Measurements from ENCODE around the gene OR2T6. TPM values are rescaled to one million over a fixed set of nuclear protein-coding genes. Genes with fewer than 3 reads are reported as not detected.

OR2T6 gene
- total RNA-seq, 1 donor from 2014 or later, result not detected

- Histone ChIP-seq H3K36me3 (ENCODE audit: control insufficient read depth, insufficient read depth, low read length) (no peaks in the 10 kb centered on the region), H3K4me3 (ENCODE audit: low read depth, low read length) (no peak overlapping the region), H3K27me3 (ENCODE audit: control insufficient read depth, insufficient read depth, low read length) (no peaks in the 10 kb centered on the region)
- TF ChIP-seq CTCF (IDR thresholded peaks at IDR 0.05; ENCODE audit: insufficient read depth, low read length, poor library complexity, severe bottlenecking), result no peak
- no peak for DNase-seq (ENCODE audit: low read depth)
Measured at GRCh38 chr1:248366609-248367008, 8.9 kb upstream of the OR2T6 start.

- Histone ChIP-seq H3K36me3 (ENCODE audit: control insufficient read depth, insufficient read depth, low read length) (no peaks in the 10 kb centered on the region), H3K4me3 (ENCODE audit: low read depth, low read length) (no peak overlapping the region), H3K27me3 (ENCODE audit: control insufficient read depth, insufficient read depth, low read length) (no peaks in the 10 kb centered on the region)
- TF ChIP-seq CTCF (IDR thresholded peaks at IDR 0.05; ENCODE audit: insufficient read depth, low read length, poor library complexity, severe bottlenecking), result no peak
- DNase-seq (ENCODE audit: low read depth), result no peak
Measured at GRCh38 chr1:248372394-248372793, 3.2 kb upstream of the OR2T6 start.

- no peak for TF ChIP-seq CTCF (IDR thresholded peaks at IDR 0.05; ENCODE audit: insufficient read depth, low read length, poor library complexity, severe bottlenecking)
- Histone ChIP-seq H3K36me3 (ENCODE audit: control insufficient read depth, insufficient read depth, low read length) (no peaks in the 10 kb centered on the region), H3K4me3 (ENCODE audit: low read depth, low read length) (no peak overlapping the region), H3K27me3 (ENCODE audit: control insufficient read depth, insufficient read depth, low read length) (no peaks in the 10 kb centered on the region)
- no peak for DNase-seq (ENCODE audit: low read depth)
Measured at GRCh38 chr1:248373761-248374160, 1.8 kb upstream of the OR2T6 start.

- no peak for TF ChIP-seq CTCF (IDR thresholded peaks at IDR 0.05; ENCODE audit: insufficient read depth, low read length, poor library complexity, severe bottlenecking)
- no peak overlapping the region for H3K4me3 ChIP-seq (ENCODE audit: low read depth, low read length)
- H3K36me3 ChIP-seq (ENCODE audit: control insufficient read depth, insufficient read depth, low read length), result no peaks in the 10 kb centered on the region
- H3K27me3 ChIP-seq (ENCODE audit: control insufficient read depth, insufficient read depth, low read length), result no peaks in the 10 kb centered on the region
- DNase-seq (ENCODE audit: low read depth), result no peak
Measured at GRCh38 chr1:248376916-248377315, 1.4 kb downstream of the OR2T6 start.

GRCh38 chr1:248380854-248381253 lies 5.3 kb downstream of the OR2T6 start:
- no peak for TF ChIP-seq CTCF (IDR thresholded peaks at IDR 0.05; ENCODE audit: insufficient read depth, low read length, poor library complexity, severe bottlenecking)
- no peak for DNase-seq (ENCODE audit: low read depth)
- no peaks in the 10 kb centered on the region for H3K36me3 ChIP-seq (ENCODE audit: control insufficient read depth, insufficient read depth, low read length)
- H3K27me3 ChIP-seq (ENCODE audit: control insufficient read depth, insufficient read depth, low read length), result no peaks in the 10 kb centered on the region
- H3K4me3 ChIP-seq (ENCODE audit: low read depth, low read length), result no peak overlapping the region

GRCh38 chr1:248388426-248388825 lies 12.9 kb downstream of the OR2T6 start:
- no peak for DNase-seq (ENCODE audit: low read depth)
- Histone ChIP-seq H3K4me3 (ENCODE audit: low read depth, low read length) (no peak overlapping the region), H3K27me3 (ENCODE audit: control insufficient read depth, insufficient read depth, low read length) (no peaks in the 10 kb centered on the region), H3K36me3 (ENCODE audit: control insufficient read depth, insufficient read depth, low read length) (no peaks in the 10 kb centered on the region)
- TF ChIP-seq CTCF (IDR thresholded peaks at IDR 0.05; ENCODE audit: insufficient read depth, low read length, poor library complexity, severe bottlenecking), result no peak

Data from kidney epithelial cell (primary cell).